ENCODE data around the gene KCNMA1. TPM values are rescaled to one million over a fixed set of nuclear protein-coding genes. Genes with fewer than 3 reads are reported as not detected.

Gene KCNMA1
- polyA plus RNA-seq, 1 of the 3 experiments (the other 2 are of a cell fraction): 107 TPM

- Histone ChIP-seq H3K4me2 (no peak overlapping the region), H4K20me1 (ENCODE audit: insufficient read depth) (0 out of 2 replicates have a peak, but pooled peaks cover 4% of the 10 kb centered on the region), H3K9me3 (no peaks in the 10 kb centered on the region), H3K4me1 (ENCODE audit: control insufficient read depth in 1 of 2, insufficient read depth in 2 of 2, low read depth in 1 of 2, low read length in 1 of 2) (no peaks in the 10 kb centered on the region), H2AFZ (ENCODE audit: low read depth) (no peak overlapping the region), H3F3A (replicated peaks; ENCODE audit: insufficient read depth) (no peaks in the 10 kb centered on the region), H3K79me2 (ENCODE audit: insufficient read depth) (peaks cover 27% of the 10 kb centered on the region; the same call in 1 of the 2 replicates), H3K9me2 (no peaks in the 10 kb centered on the region), H3K9ac (no peak overlapping the region), H3K27me3 (ENCODE audit: insufficient read depth) (no peaks in the 10 kb centered on the region), H3K36me3 (replicated peaks in 1 of 2; ENCODE audit: control insufficient read depth in 1 of 2, insufficient read depth in 2 of 2, low read length in 1 of 2) (peaks cover 0 to 3% of the 10 kb centered on the region in 2 experiments), H3K27ac (ENCODE audit: low read depth in 2 of 2, low read length in 1 of 2) (no peak overlapping the region), H3K4me3 (ENCODE audit: low read depth in 2 of 2, low read length in 1 of 2) (no peak overlapping the region)
- POLR2A ChIA-PET: no interaction called here
- TF ChIP-seq, protein P1, sequence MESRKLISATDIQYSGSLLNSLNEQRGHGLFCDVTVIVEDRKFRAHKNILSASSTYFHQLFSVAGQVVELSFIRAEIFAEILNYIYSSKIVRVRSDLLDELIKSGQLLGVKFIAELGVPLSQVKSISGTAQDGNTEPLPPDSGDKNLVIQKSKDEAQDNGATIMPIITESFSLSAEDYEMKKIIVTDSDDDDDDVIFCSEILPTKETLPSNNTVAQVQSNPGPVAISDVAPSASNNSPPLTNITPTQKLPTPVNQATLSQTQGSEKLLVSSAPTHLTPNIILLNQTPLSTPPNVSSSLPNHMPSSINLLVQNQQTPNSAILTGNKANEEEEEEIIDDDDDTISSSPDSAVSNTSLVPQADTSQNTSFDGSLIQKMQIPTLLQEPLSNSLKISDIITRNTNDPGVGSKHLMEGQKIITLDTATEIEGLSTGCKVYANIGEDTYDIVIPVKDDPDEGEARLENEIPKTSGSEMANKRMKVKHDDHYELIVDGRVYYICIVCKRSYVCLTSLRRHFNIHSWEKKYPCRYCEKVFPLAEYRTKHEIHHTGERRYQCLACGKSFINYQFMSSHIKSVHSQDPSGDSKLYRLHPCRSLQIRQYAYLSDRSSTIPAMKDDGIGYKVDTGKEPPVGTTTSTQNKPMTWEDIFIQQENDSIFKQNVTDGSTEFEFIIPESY (IDR thresholded peaks at IDR 0.05; ENCODE audit: borderline replicate concordance, low read depth): no peak
- TF ChIP-seq, protein P2, sequence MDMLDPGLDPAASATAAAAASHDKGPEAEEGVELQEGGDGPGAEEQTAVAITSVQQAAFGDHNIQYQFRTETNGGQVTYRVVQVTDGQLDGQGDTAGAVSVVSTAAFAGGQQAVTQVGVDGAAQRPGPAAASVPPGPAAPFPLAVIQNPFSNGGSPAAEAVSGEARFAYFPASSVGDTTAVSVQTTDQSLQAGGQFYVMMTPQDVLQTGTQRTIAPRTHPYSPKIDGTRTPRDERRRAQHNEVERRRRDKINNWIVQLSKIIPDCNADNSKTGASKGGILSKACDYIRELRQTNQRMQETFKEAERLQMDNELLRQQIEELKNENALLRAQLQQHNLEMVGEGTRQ (IDR thresholded peaks at IDR 0.05; ENCODE audit: borderline replicate concordance, low read depth, low read length): no peak
- no peak for TF ChIP-seq USF1 (IDR thresholded peaks at IDR 0.05; ENCODE audit: borderline replicate concordance, low read depth)
- TF ChIP-seq RAD21 (IDR thresholded peaks at IDR 0.05; ENCODE audit: low read length): no peak
- CTCF ChIA-PET: interaction anchor here (0.6 to 1.5 kb wide), 4 partner anchors 9 to 454 kb away, joined by 3 to 4 read pairs (median 4); no protein-coding TSS in a partner anchor
- no peak for DNase-seq
- 92% methylated on average over 9 of the region's 13 CpGs for WGBS (ENCODE audit: low lambda C conversion rate)
Observed at GRCh38 chr10:77619964-77620703, 17.5 kb downstream of the KCNMA1 start.

DNA sequence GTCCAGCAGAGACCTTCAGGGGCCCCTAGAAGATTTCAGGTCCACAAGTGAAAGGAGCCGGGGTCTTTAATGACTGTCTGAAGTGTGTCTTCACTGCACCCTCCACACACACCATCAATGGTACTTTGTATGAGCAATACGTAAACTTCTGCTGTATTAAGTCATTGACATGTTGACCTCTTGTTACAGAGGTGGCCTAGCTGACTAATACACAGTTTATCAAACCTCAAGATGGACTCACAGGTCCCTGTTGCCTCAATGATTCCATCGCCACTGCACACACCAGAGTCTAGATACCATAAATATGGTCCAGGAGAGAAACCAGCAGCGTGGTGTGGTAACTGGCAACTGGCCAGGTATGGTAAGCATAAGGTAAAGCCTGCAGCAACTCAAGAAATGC, 19.5 kb downstream of the KCNMA1 start:
- Histone ChIP-seq H4K20me1 (ENCODE audit: insufficient read depth) (0 out of 2 replicates have a peak, but pooled peaks cover 4% of the 10 kb centered on the region), H3K9me2 (no peaks in the 10 kb centered on the region), H3K27ac (ENCODE audit: low read depth in 2 of 2, low read length in 1 of 2) (no peak overlapping the region), H3K4me2 (no peak overlapping the region), H3K4me3 (ENCODE audit: low read depth in 2 of 2, low read length in 1 of 2) (no peak overlapping the region), H3F3A (replicated peaks; ENCODE audit: insufficient read depth) (no peaks in the 10 kb centered on the region), H3K4me1 (ENCODE audit: control insufficient read depth in 1 of 2, insufficient read depth in 2 of 2, low read depth in 1 of 2, low read length in 1 of 2) (no peaks in the 10 kb centered on the region; a peak in 1 of 4 replicates), H2AFZ (ENCODE audit: low read depth) (no peak overlapping the region), H3K9ac (no peak overlapping the region), H3K9me3 (no peaks in the 10 kb centered on the region), H3K36me3 (replicated peaks in 1 of 2; ENCODE audit: control insufficient read depth in 1 of 2, insufficient read depth in 2 of 2, low read length in 1 of 2) (peaks cover 0 to 3% of the 10 kb centered on the region in 2 experiments), H3K79me2 (ENCODE audit: insufficient read depth) (peaks cover 23% of the 10 kb centered on the region; the same call in 1 of the 2 replicates), H3K27me3 (ENCODE audit: insufficient read depth) (no peaks in the 10 kb centered on the region)
- TF ChIP-seq, protein P2 (IDR thresholded peaks at IDR 0.05; ENCODE audit: borderline replicate concordance, low read depth, low read length): no peak
- TF ChIP-seq MXI1 (IDR thresholded peaks at IDR 0.05; ENCODE audit: low read depth, low read length) (no peak), GATA2 (CRISPR knock-in tag; IDR thresholded peaks at IDR 0.05) (no peak), PBX3 (IDR thresholded peaks at IDR 0.05) (no peak), EP300 (IDR thresholded peaks at IDR 0.05; ENCODE audit: borderline replicate concordance in 1 of 2, low read depth in 1 of 2, low read length in 1 of 2) (no peak), TCF12 (IDR thresholded peaks at IDR 0.05) (no peak), SIN3A (IDR thresholded peaks at IDR 0.05; ENCODE audit: borderline replicate concordance, low read depth, low read length) (no peak)
- TF ChIP-seq, protein P3, sequence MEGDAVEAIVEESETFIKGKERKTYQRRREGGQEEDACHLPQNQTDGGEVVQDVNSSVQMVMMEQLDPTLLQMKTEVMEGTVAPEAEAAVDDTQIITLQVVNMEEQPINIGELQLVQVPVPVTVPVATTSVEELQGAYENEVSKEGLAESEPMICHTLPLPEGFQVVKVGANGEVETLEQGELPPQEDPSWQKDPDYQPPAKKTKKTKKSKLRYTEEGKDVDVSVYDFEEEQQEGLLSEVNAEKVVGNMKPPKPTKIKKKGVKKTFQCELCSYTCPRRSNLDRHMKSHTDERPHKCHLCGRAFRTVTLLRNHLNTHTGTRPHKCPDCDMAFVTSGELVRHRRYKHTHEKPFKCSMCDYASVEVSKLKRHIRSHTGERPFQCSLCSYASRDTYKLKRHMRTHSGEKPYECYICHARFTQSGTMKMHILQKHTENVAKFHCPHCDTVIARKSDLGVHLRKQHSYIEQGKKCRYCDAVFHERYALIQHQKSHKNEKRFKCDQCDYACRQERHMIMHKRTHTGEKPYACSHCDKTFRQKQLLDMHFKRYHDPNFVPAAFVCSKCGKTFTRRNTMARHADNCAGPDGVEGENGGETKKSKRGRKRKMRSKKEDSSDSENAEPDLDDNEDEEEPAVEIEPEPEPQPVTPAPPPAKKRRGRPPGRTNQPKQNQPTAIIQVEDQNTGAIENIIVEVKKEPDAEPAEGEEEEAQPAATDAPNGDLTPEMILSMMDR (IDR thresholded peaks at IDR 0.05): no peak
- no peak for DNase-seq
- POLR2A ChIA-PET: no interaction called here
- CTCF ChIA-PET: no interaction called here
- WGBS (ENCODE audit: low lambda C conversion rate): 91% methylated on average over 2 of the region's 4 CpGs

Data from SK-N-SH (cell line).